Measurements from ENCODE around the gene TMEM169. TPM values are rescaled to one million over a fixed set of nuclear protein-coding genes. Genes with fewer than 3 reads are reported as not detected.

The TMEM169 gene
- total and polyA plus RNA-seq, 4 donors, result 0.42 to 1.9 (median 0.80) TPM

GRCh38 chr2:216151313-216152025 lies 69.8 kb downstream of the TMEM169 start:
- Histone ChIP-seq H3K27ac (ENCODE audit: low read depth in 1 of 2, low read length in 2 of 2) (no peak overlapping the region), H3K9me3 (ENCODE audit: control insufficient read depth in 4 of 4, low read length in 3 of 4) (no peaks in the 10 kb centered on the region), H3K36me3 (ENCODE audit: control insufficient read depth in 4 of 4, insufficient read depth in 3 of 4, low read depth in 1 of 4, low read length in 3 of 4) (peaks cover 9 to 74% (median 61%) of the 10 kb centered on the region in 4 donors), H3K4me1 (ENCODE audit: control insufficient read depth in 4 of 4, insufficient read depth in 4 of 4, low read length in 3 of 4) (peaks cover 0 to 10% (median 7%) of the 10 kb centered on the region in 4 donors), H3K27me3 (ENCODE audit: control insufficient read depth in 4 of 4, insufficient read depth in 4 of 4, low read length in 3 of 4) (no peaks in the 10 kb centered on the region), H3K9ac (ENCODE audit: low read depth in 1 of 2, low read length in 2 of 2) (no peak overlapping the region), H3K4me3 (ENCODE audit: low read depth in 1 of 3, low read length in 3 of 3) (no peak overlapping the region)
- TF ChIP-seq JUND (IDR thresholded peaks at IDR 0.05), result no peak
- peak; percentile 35 for TF ChIP-seq RAD21 (IDR thresholded peaks at IDR 0.05)
- TF ChIP-seq FOXA1 (IDR thresholded peaks at IDR 0.05), result no peak
- TF ChIP-seq FOXA2 (IDR thresholded peaks at IDR 0.05), result no peak
- WGBS, result 94% methylated on average over 7 of the region's 7 CpGs
- DNase-seq (ENCODE audit: low spot score), result no peak

Other genes with a start within 250 kb of the TMEM169 start
- gene MREG, start 68.4 kb upstream of the TMEM169 start, total RNA-seq, result 1 to 10 TPM; 2.4 to 3.0 TPM
- gene MREG, start 68.4 kb upstream of the TMEM169 start, polyA plus RNA-seq, result 1 to 10 TPM in 1 of 2 donors, under 1 TPM in 1; 0.87 to 3.1 TPM
- gene PECR, start 110 bp upstream of the TMEM169 start, total RNA-seq, result 100 to 1,000 TPM in 1 of 2 donors, 10 to 100 TPM in 1; 67.5 to 152 TPM
- 10 to 100 TPM; 31.8 to 63.5 TPM for gene PECR, start 110 bp upstream of the TMEM169 start, polyA plus RNA-seq
- gene XRCC5, start 27.4 kb downstream of the TMEM169 start, total RNA-seq, result 100 to 1,000 TPM; 104 to 140 TPM
- 10 to 100 TPM; 63.7 to 65.4 TPM for gene XRCC5, start 27.4 kb downstream of the TMEM169 start, polyA plus RNA-seq